Stimulated activated CD4-positive, alpha-beta T cell treated with anti-CD3 and anti-CD28 coated beads, Interleukin-2, amount 100 ng/mL, for 48 hours (primary cell): ENCODE results near the gene HOXA1.

ENCODE experiments used
- DNase-seq, 2 donors: peaks; one replicate each; pipeline ENCODE4 v3.0.0-alpha.2; 2020

HOXA1 gene

GRCh38 chr7:27104341-27105058 is 8.7 kb upstream of the HOXA1 start:
- no peak for DNase-seq

GRCh38 chr7:27103489-27104226 is 7.9 kb upstream of the HOXA1 start:
- no peak for DNase-seq

- no peak for DNase-seq
Observed at GRCh38 chr7:27102581-27103442, 7.0 kb upstream of the HOXA1 start, which contains the start of gene HOXA2. Gene HOXA2, minus strand, starts transcription at chr7:27102683. Its CDS starts 183 bp downstream, at chr7:27102500.

- DNase-seq, result no peak
Observed at GRCh38 chr7:27101957-27102580, 6.3 kb upstream of the HOXA1 start.

- DNase-seq, result no peak
Observed at GRCh38 chr7:27101171-27101956, 5.6 kb upstream of the HOXA1 start.

GRCh38 chr7:27100694-27101170 is 4.9 kb upstream of the HOXA1 start:
- no peak for DNase-seq

GRCh38 chr7:27099453-27100370 is 3.9 kb upstream of the HOXA1 start:
- no peak for DNase-seq

- no peak for DNase-seq
Observed at GRCh38 chr7:27098578-27099451, 3.0 kb upstream of the HOXA1 start.

GRCh38 chr7:27097686-27098577 is 2.1 kb upstream of the HOXA1 start:
- no peak for DNase-seq

- DNase-seq, result no peak
Observed at GRCh38 chr7:27096768-27097514, 1.1 kb upstream of the HOXA1 start.

- DNase-seq, result no peak
Observed at GRCh38 chr7:27095050-27095896, 527 bp downstream of the HOXA1 start.

GRCh38 chr7:27094304-27095049 is 1.3 kb downstream of the HOXA1 start:
- DNase-seq, result no peak

- no peak for DNase-seq
Observed at GRCh38 chr7:27093184-27093895, 2.5 kb downstream of the HOXA1 start.

- no peak for DNase-seq
Observed at GRCh38 chr7:27092819-27093110, 3.0 kb downstream of the HOXA1 start.

- no peak for DNase-seq
Observed at GRCh38 chr7:27091941-27092818, 3.6 kb downstream of the HOXA1 start.
